Choroid plexus epithelial cell (primary cell): ENCODE results near the gene UNK.
A peak's percentile ranks its signal among the peaks of the same experiment; 100 is the strongest.

ENCODE experiments used
- DNase-seq: peaks from one replicate; pipeline ENCODE4 v3.0.0-alpha.2; 2010; ENCODE audit warnings: low read depth
- H3K4me3 ChIP-seq: 2 replicates; pipeline ENCODE4 v1.5.1; 2011; ENCODE audit warnings: low read depth, mild to moderate bottlenecking, control low read depth, low read length, moderate library complexity
- TF ChIP-seq, protein P1 (sequence below): conservative IDR thresholded peaks from 2 replicates; pipeline ENCODE4 v1.5.1; 2011; ENCODE audit warnings: low read depth, mild to moderate bottlenecking, control low read depth, inconsistent platforms, low read length, moderate library complexity

UNK gene

DNA sequence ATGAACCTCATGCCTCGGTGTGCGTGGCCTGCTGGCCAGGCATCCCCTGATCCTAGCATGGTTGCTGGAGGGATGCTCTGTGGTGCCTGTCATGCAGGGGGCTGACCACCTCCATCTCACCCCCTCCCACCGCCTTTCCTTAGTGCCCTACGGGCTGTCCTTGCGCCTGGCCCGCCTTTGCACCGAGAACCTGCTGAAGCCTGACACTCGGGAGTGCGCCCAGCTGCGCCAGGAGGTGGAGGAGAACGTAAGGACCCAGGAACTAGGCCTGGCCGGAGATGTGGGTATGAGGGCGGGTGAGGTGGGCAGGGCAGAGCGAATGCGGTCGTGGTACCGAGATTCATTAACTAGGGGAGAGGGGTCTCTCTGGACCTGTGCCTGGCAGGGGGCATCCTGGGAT, 44.4 kb upstream of the UNK start:
- TF ChIP-seq, protein P1, sequence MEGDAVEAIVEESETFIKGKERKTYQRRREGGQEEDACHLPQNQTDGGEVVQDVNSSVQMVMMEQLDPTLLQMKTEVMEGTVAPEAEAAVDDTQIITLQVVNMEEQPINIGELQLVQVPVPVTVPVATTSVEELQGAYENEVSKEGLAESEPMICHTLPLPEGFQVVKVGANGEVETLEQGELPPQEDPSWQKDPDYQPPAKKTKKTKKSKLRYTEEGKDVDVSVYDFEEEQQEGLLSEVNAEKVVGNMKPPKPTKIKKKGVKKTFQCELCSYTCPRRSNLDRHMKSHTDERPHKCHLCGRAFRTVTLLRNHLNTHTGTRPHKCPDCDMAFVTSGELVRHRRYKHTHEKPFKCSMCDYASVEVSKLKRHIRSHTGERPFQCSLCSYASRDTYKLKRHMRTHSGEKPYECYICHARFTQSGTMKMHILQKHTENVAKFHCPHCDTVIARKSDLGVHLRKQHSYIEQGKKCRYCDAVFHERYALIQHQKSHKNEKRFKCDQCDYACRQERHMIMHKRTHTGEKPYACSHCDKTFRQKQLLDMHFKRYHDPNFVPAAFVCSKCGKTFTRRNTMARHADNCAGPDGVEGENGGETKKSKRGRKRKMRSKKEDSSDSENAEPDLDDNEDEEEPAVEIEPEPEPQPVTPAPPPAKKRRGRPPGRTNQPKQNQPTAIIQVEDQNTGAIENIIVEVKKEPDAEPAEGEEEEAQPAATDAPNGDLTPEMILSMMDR = no peak
- H3K4me3 ChIP-seq = no peak overlapping the region
- no peak for DNase-seq

DNA sequence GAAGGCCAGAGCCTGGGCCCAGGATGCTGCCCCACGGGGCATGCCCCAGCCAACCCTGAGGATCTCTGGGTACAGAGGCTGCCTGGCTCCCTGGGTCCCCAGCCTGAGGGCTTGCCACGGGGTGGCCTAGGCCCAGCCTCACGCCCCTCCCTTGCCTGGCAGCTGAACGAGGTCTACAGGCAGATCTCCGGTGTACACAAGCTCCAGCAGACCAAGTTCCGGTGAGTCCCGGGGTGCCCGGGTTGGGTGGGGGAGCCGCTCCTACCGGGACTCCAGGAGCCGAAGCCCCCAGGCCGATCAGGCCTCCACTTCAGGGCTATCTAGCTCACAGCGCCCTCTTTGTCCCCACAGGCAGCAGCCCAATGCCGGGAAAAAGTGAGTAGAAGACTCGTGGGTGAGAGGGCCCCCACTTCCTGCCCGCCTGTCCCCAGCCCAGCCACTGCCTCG, 44.0 kb upstream of the UNK start:
- no peak for DNase-seq
- TF ChIP-seq, protein P1 = no peak
- no peak overlapping the region for H3K4me3 ChIP-seq

DNA sequence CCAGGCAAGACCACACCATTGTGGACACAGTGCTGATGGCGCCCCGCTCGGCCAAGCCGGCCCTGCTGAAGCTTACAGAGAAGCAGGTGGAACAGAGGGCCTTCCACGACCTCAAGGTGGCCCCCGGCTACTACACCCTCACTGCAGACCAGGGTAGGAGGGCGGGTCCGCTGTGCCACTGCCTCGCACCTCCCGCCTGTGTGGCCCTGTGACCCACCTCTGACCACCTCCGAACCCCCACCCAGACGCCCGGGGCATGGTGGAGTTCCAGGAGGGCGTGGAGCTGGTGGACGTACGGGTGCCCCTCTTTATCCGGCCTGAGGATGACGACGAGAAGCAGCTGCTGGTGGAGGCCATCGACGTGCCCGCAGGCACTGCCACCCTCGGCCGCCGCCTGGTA, 42.3 kb upstream of the UNK start:
- H3K4me3 ChIP-seq = no peak overlapping the region

DNA sequence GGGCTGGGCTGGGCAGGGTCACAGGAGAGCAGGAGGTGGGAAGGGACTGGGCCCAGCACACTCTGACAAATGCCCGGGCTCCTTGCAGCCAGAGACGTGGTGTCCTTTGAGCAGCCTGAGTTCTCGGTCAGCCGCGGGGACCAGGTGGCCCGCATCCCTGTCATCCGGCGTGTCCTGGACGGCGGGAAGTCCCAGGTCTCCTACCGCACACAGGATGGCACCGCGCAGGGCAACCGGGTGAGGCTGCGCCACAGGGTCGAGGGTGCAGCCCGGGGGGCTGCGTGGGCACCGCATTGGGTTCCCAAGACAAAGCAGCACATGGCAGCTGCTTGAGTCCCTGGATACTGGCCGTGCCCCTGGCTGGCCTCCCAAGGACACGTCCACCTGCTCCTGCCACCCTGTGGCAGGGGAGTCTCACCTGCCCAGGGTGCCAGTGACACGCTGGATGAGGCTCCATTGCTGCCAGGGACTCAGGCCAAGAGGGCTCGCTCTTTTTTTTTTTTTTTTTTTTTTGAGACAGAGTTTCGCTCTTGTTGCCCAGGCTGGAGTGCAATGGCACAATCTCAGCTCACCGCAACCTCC, 40.9 kb upstream of the UNK start:
- TF ChIP-seq, protein P1 = no peak
- no peak for DNase-seq
- no peak overlapping the region for H3K4me3 ChIP-seq

More for the DNA sequence above, 42.3 kb upstream of the UNK start:
- TF ChIP-seq, protein P1 = no peak
- DNase-seq = no peak

DNA sequence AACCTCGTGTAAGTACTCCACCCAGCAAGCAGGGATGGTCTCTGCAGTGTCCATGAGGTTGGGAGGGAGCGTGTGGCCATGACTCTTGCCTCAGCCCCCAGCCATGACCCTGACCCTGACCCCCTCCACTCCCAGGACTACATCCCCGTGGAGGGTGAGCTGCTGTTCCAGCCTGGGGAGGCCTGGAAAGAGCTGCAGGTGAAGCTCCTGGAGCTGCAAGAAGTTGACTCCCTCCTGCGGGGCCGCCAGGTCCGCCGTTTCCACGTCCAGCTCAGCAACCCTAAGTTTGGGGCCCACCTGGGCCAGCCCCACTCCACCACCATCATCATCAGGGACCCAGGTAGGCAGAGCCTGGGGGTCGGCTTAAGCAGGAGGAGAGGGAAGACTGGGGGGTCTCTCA, 35.9 kb upstream of the UNK start:
- TF ChIP-seq, protein P1 = no peak
- H3K4me3 ChIP-seq = no peak overlapping the region
- DNase-seq = no peak

DNA sequence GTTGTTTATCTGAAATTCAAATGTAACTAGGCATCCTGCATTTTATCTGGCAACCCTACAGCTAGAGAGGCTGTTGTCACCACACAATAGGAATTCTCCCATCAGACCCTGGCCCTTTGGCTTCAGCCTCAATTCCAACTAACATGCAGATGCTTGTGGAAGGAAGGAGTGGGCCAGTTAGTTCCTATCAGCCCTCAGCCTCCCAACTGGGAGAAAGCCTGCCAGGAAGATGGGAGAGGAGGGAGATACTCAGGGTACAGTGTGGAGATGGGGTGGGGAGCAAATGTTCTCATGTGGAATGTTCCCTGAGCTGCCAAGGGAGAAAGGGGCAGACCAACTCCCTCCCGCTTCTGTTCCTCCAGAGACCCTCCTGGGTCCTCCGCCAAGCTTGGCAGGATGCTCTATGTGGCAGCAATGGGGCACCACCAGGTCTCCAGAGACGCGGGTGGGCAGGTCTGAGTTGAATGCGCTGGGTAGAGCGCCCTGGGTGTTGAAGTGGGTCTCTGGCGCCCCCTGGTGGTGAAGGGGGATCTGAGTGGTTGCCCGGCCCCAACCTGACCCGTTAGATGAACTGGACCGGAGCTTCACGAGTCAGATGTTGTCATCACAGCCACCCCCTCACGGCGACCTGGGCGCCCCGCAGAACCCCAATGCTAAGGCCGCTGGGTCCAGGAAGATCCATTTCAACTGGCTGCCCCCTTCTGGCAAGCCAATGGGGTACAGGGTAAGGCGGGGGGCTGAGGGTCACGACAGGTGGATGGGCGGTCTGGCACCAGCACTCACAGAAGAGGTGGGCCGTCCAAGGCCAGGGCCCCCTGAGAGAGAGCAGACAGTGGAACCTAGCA, 34.8 kb upstream of the UNK start:
- TF ChIP-seq, protein P1 = peak; percentile 90
- DNase-seq = peak; percentile 77
- H3K4me3 ChIP-seq = no peak overlapping the region
